ENCODE data around the gene DAPK2. TPM values are rescaled to one million over a fixed set of nuclear protein-coding genes. Genes with fewer than 3 reads are reported as not detected.

DAPK2 gene
- polyA plus RNA-seq, 3 donors: 3.9 to 4.9 (median 4.3) TPM

- DNase-seq (ENCODE audit: low read depth in 3 of 3, low spot score in 2 of 3): no peak
These were observed 45.9 kb downstream of the DAPK2 start for GRCh38 chr15:64000183-64000951.

GRCh38 chr15:63999177-63999576 is 47.1 kb downstream of the DAPK2 start:
- no peak for DNase-seq (ENCODE audit: low read depth in 3 of 3, low spot score in 2 of 3)

GRCh38 chr15:63998489-63998888 is 47.8 kb downstream of the DAPK2 start:
- DNase-seq (ENCODE audit: low read depth in 3 of 3, low spot score in 2 of 3): no peak

- no peak for DNase-seq (ENCODE audit: low read depth in 3 of 3, low spot score in 2 of 3)
These were observed 48.4 kb downstream of the DAPK2 start for GRCh38 chr15:63997715-63998442.

GRCh38 chr15:63996794-63997357 is 49.4 kb downstream of the DAPK2 start:
- DNase-seq (ENCODE audit: low read depth in 3 of 3, low spot score in 2 of 3): no peak

GRCh38 chr15:63995789-63996188 is 50.5 kb downstream of the DAPK2 start:
- DNase-seq (ENCODE audit: low read depth in 3 of 3, low spot score in 2 of 3): no peak

GRCh38 chr15:63994073-63994600 is 52.1 kb downstream of the DAPK2 start:
- DNase-seq (ENCODE audit: low read depth in 3 of 3, low spot score in 2 of 3): no peak

GRCh38 chr15:63992300-63992699 is 54.0 kb downstream of the DAPK2 start:
- DNase-seq (ENCODE audit: low read depth in 3 of 3, low spot score in 2 of 3): no peak

- no peak for DNase-seq (ENCODE audit: low read depth in 3 of 3, low spot score in 2 of 3)
These were observed 54.6 kb downstream of the DAPK2 start for GRCh38 chr15:63991706-63992105.

GRCh38 chr15:63990454-63990853 is 55.8 kb downstream of the DAPK2 start:
- DNase-seq (ENCODE audit: low read depth in 3 of 3, low spot score in 2 of 3): no peak

- DNase-seq (ENCODE audit: low read depth in 3 of 3, low spot score in 2 of 3): no peak
These were observed 58.4 kb downstream of the DAPK2 start for GRCh38 chr15:63987796-63988378.

GRCh38 chr15:63986751-63987341 is 59.4 kb downstream of the DAPK2 start:
- DNase-seq (ENCODE audit: low read depth in 3 of 3, low spot score in 2 of 3): no peak

- DNase-seq (ENCODE audit: low read depth in 3 of 3, low spot score in 2 of 3): no peak
These were observed 60.1 kb downstream of the DAPK2 start for GRCh38 chr15:63986185-63986680.

GRCh38 chr15:63985221-63986184 is 60.8 kb downstream of the DAPK2 start:
- DNase-seq (ENCODE audit: low read depth in 3 of 3, low spot score in 2 of 3): no peak

- no peak for DNase-seq (ENCODE audit: low read depth in 3 of 3, low spot score in 2 of 3)
These were observed 62.0 kb downstream of the DAPK2 start for GRCh38 chr15:63984331-63984730.

- peak in 1 of 3 donors; percentile 55 for DNase-seq (ENCODE audit: low read depth in 3 of 3, low spot score in 2 of 3)
These were observed 63.1 kb downstream of the DAPK2 start for GRCh38 chr15:63983061-63983711.

GRCh38 chr15:63982381-63982854 is 63.9 kb downstream of the DAPK2 start:
- DNase-seq (ENCODE audit: low read depth in 3 of 3, low spot score in 2 of 3): no peak

GRCh38 chr15:63981596-63982320 is 64.5 kb downstream of the DAPK2 start:
- no peak for DNase-seq (ENCODE audit: low read depth in 3 of 3, low spot score in 2 of 3)
